Measurements from ENCODE around the gene TLCD4.

- TF ChIP-seq CTCF (optimal IDR thresholded peaks at IDR 0.05 in 1 of 3, IDR thresholded peaks at IDR 0.05 in 1 of 3, conservative IDR thresholded peaks at IDR 0.05 in 1 of 3; ENCODE audit: extremely low read depth in 1 of 3, insufficient read depth in 2 of 3, low read length in 3 of 3), result no peak
- no peak for TF ChIP-seq EZH2 (IDR thresholded peaks at IDR 0.05; ENCODE audit: low read length)
Measured at GRCh38 chr1:95068956-95069709, 48.0 kb upstream of the TLCD4 start.

Data from keratinocyte (primary cell).